Smooth muscle cell (in vitro differentiated cells): Measurements from ENCODE around the gene RNFT2. TPM values are rescaled to one million over a fixed set of nuclear protein-coding genes. Genes with fewer than 3 reads are reported as not detected.

Experiments used
- DNase-seq: peaks from one replicate; lab custom pipeline; 2025; ENCODE audit not compliant: unreplicated experiment; lab: John Stamatoyannopoulos, UW
- H2AFZ ChIP-seq: fragments of 200-600 bp; sonication (generic); 2 replicates; pipeline ENCODE4 v1.6.0; 2016; ENCODE audit warnings: antibody characterized with exemption, low read depth, mild to moderate bottlenecking
- H3F3A ChIP-seq: fragments of 200-600 bp; sonication (generic); 2 replicates; pipeline ENCODE4 v1.6.0; 2017; ENCODE audit warnings: antibody characterized with exemption, low read depth
- H3K27ac ChIP-seq: fragments of 200-600 bp; sonication (generic); 2 replicates; pipeline ENCODE4 v1.5.1; 2016; ENCODE audit warnings: low read depth, mild to moderate bottlenecking
- H3K27me3 ChIP-seq: fragments of 200-600 bp; sonication (generic); 2 replicates; pipeline ENCODE4 v1.6.1; 2016; ENCODE audit warnings: low read depth, mild to moderate bottlenecking
- H3K36me3 ChIP-seq: fragments of 200-600 bp; sonication (generic); 2 replicates; pipeline ENCODE4 v1.5.1; 2016; ENCODE audit warnings: low read depth
- H3K4me1 ChIP-seq: fragments of 200-600 bp; sonication (generic); 2 replicates; pipeline ENCODE4 v1.5.1; 2016; ENCODE audit warnings: low read depth
- H3K4me2 ChIP-seq: fragments of 200-600 bp; sonication (generic); 2 replicates; pipeline ENCODE4 v1.6.0; 2016; ENCODE audit warnings: mild to moderate bottlenecking
- H3K4me3 ChIP-seq: fragments of 200-600 bp; sonication (generic); 2 replicates; pipeline ENCODE4 v1.5.1; 2016; ENCODE audit warnings: mild to moderate bottlenecking
- H3K79me2 ChIP-seq: fragments of 200-600 bp; sonication (generic); 2 replicates; pipeline ENCODE4 v1.6.0; 2016; ENCODE audit warnings: low read depth, mild to moderate bottlenecking
- H3K9ac ChIP-seq: fragments of 200-600 bp; sonication (generic); 2 replicates; pipeline ENCODE4 v1.6.0; 2016; ENCODE audit warnings: low read depth
- H3K9me3 ChIP-seq: fragments of 200-600 bp; sonication (generic); replicated peaks from 2 replicates; pipeline ENCODE4 v1.5.1; 2016; ENCODE audit warnings: low read depth
- H4K20me1 ChIP-seq: fragments of 200-600 bp; sonication (generic); 2 replicates; pipeline ENCODE4 v1.6.0; 2016; ENCODE audit warnings: low read depth
- CTCF ChIP-seq: fragments of 200-600 bp; sonication (generic); IDR thresholded peaks from 2 replicates; pipeline ENCODE4 v1.5.1; 2017; ENCODE audit warnings: borderline replicate concordance, mild to moderate bottlenecking, antibody characterized with exemption; ENCODE audit not compliant: insufficient read depth, poor library complexity, severe bottlenecking
- WGBS: methylation state at CpG from one replicate; pipeline ENCODE4 v1.1.7; 2016; ENCODE audit warnings: low lambda C conversion rate; 5-methylcytosine and 5-hydroxymethylcytosine counted together
- polyA plus RNA-seq: library from polyadenylated mRNA; unstranded; fragments of >200 nt; fragmentation: Nextera tagmentation; extraction: Ambion mirVana; gene quantifications from 2 replicates; pipeline ENCODE4 v1.2.1, GENCODE V29; 2016
- total RNA-seq: library from RNA; depleted of rRNA; stranded (reverse); fragments of >200 nt; gene quantifications from 2 replicates; pipeline ENCODE4 v1.2.3, GENCODE V29; 2014

The RNFT2 gene
- total and polyA plus RNA-seq, 2 experiments from 2014 or later, result 2.0 to 2.4 TPM

DNA sequence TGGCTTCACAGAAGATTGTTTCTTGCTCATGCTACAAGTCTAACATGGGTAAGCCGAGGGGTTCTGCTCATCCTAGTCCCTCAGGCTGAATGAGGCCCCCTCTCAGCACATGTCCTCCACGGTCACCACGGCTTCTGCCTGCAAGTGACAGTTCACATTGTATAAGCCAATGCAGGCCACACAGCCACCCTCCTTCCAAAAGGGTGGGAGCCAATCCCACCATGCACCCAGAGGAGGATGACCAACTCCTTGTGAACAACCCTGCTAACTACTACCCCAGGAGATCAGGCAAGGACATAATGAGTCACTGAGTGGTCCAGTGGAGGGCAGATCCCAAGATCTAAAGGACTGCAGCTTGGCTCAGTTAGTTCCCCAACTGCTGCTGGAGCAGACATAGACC, 6.3 kb upstream of the RNFT2 start:
- Histone ChIP-seq H3K4me1 (peaks cover 6% of the 10 kb centered on the region), H3K27ac (no peak overlapping the region), H3K36me3 (no peaks in the 10 kb centered on the region), H3K27me3 (no peaks in the 10 kb centered on the region), H4K20me1 (peaks cover 63% of the 10 kb centered on the region), H3K9me3 (no peaks in the 10 kb centered on the region), H3K79me2 (peaks cover 48% of the 10 kb centered on the region), H3F3A (no peaks in the 10 kb centered on the region), H3K4me2 (no peak overlapping the region), H2AFZ (no peak overlapping the region), H3K9ac (no peak overlapping the region), H3K4me3 (no peak overlapping the region)
- TF ChIP-seq CTCF, result no peak
- WGBS, result 93% methylated on average over 3 of the region's 3 CpGs
- no peak for DNase-seq

GRCh38 chr12:116734156-116734768, 3.9 kb upstream of the RNFT2 start:
- Histone ChIP-seq H3K4me1 (peaks cover 6% of the 10 kb centered on the region), H3K27ac (no peak overlapping the region), H3K9ac (no peak overlapping the region), H3K4me3 (no peak overlapping the region), H3K79me2 (peaks cover 48% of the 10 kb centered on the region), H2AFZ (no peak overlapping the region), H3K4me2 (no peak overlapping the region), H3F3A (no peaks in the 10 kb centered on the region), H4K20me1 (peaks cover 38% of the 10 kb centered on the region), H3K36me3 (no peaks in the 10 kb centered on the region), H3K9me3 (no peaks in the 10 kb centered on the region), H3K27me3 (no peaks in the 10 kb centered on the region)
- no peak for DNase-seq
- TF ChIP-seq CTCF, result no peak
- WGBS, result 97% methylated on average over 5 of the region's 5 CpGs

DNA sequence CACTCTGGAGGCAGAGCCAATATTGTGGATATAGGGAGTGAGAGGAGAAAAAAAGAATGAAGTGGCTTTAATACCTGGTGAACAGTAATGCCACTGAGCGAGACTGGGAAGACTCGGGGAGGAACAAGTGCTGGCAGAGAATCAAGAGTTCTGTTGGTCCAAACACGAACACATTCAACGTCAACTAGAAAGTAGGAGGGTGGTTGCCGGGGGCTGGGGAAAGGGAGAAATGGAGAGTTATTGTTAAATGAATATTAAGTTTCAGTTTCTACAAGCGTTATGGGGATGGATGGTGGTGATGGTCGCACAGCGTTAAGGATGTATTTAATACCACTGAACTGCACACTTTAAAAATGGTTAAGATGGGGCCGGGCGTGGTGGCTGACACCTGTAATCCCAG, 3.0 kb upstream of the RNFT2 start:
- H3K9me3 ChIP-seq, result no peaks in the 10 kb centered on the region
- no peak overlapping the region for H2AFZ ChIP-seq
- no peak overlapping the region for H3K9ac ChIP-seq
- peaks cover 6% of the 10 kb centered on the region for H3K4me1 ChIP-seq
- peaks cover 44% of the 10 kb centered on the region for H3K79me2 ChIP-seq
- no peaks in the 10 kb centered on the region for H3K27me3 ChIP-seq
- WGBS, result 95% methylated on average over 10 of the region's 10 CpGs
- H3K36me3 ChIP-seq, result no peaks in the 10 kb centered on the region
- H3K4me3 ChIP-seq, result no peak overlapping the region
- no peak overlapping the region for H3K4me2 ChIP-seq
- DNase-seq, result no peak
- H3F3A ChIP-seq, result no peaks in the 10 kb centered on the region
- no peak for TF ChIP-seq CTCF
- peaks cover 34% of the 10 kb centered on the region for H4K20me1 ChIP-seq
- no peak overlapping the region for H3K27ac ChIP-seq

DNA sequence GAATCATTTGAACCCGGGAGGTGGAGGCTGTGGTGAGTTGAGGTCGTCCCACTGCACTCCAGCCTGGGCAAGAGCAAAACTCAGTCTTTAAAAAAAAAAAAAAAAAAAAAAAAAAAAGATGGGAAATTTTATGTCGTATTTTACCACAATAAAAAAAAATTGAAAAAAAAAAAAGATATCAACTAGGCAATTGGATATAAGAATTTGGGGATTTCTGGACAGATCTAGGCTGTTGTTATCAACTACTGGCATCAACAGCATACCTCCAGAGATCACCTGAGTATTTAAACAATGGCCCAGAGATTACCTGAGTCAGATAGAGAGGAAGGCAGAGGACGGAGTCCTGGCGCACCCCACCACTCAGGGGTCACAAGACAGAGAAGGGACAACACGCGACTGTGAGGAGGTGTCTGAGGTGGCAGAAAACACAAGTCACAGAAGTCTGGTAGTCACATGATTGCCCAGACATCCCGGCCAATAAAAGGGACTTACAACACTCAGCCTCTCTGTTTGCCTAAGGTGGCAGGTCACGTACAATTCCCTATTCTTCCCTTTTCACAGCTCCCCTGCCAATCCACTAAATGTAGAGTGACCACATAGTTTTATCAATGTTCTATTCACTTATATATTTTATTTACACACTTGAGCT, 2.0 kb upstream of the RNFT2 start:
- no peak overlapping the region for H3K27ac ChIP-seq
- DNase-seq, result no peak
- H3K27me3 ChIP-seq, result no peaks in the 10 kb centered on the region
- peak overlapping the region; percentile 75 for H3K4me3 ChIP-seq
- H3K36me3 ChIP-seq, result no peaks in the 10 kb centered on the region
- no peak for TF ChIP-seq CTCF
- H3K9ac ChIP-seq, result no peak overlapping the region
- H3K79me2 ChIP-seq, result peaks cover 36% of the 10 kb centered on the region
- peak overlapping the region; percentile 98 for H3K4me2 ChIP-seq
- peaks cover 6% of the 10 kb centered on the region for H3K4me1 ChIP-seq
- no peak overlapping the region for H2AFZ ChIP-seq
- no peaks in the 10 kb centered on the region for H3K9me3 ChIP-seq
- H3F3A ChIP-seq, result no peaks in the 10 kb centered on the region
- whole genome bisulfite sequencing, result 63% methylated on average over 8 of the region's 9 CpGs
- H4K20me1 ChIP-seq, result peaks cover 28% of the 10 kb centered on the region
